ENCODE measurements around the gene TRIP11. TPM values are rescaled to one million over a fixed set of nuclear protein-coding genes. Genes with fewer than 3 reads are reported as not detected.

TRIP11 gene
- total RNA-seq, 3 donors from 2014 or later: 39.7 to 64.1 (median 41.1) TPM

- H3K4me1 ChIP-seq: no peaks in the 10 kb centered on the region
- intact Hi-C loops (cut with DNase I; ENCODE audit: low total_unique reads): no loop called here
- no peaks in the 10 kb centered on the region for H3K27me3 ChIP-seq
- no peak overlapping the region for H3K27ac ChIP-seq
- no peak for DNase-seq (ENCODE audit: low spot score in 2 of 2)
- no peaks in the 10 kb centered on the region for H3K9me3 ChIP-seq
- no peak overlapping the region for H3K4me3 ChIP-seq
- TF ChIP-seq POLR2A (IDR thresholded peaks at IDR 0.05) (no peak), POLR2AphosphoS5 (IDR thresholded peaks at IDR 0.05) (no peak)
- TF ChIP-seq, protein P1, sequence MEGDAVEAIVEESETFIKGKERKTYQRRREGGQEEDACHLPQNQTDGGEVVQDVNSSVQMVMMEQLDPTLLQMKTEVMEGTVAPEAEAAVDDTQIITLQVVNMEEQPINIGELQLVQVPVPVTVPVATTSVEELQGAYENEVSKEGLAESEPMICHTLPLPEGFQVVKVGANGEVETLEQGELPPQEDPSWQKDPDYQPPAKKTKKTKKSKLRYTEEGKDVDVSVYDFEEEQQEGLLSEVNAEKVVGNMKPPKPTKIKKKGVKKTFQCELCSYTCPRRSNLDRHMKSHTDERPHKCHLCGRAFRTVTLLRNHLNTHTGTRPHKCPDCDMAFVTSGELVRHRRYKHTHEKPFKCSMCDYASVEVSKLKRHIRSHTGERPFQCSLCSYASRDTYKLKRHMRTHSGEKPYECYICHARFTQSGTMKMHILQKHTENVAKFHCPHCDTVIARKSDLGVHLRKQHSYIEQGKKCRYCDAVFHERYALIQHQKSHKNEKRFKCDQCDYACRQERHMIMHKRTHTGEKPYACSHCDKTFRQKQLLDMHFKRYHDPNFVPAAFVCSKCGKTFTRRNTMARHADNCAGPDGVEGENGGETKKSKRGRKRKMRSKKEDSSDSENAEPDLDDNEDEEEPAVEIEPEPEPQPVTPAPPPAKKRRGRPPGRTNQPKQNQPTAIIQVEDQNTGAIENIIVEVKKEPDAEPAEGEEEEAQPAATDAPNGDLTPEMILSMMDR (IDR thresholded peaks at IDR 0.05): no peak
- peaks cover 13% of the 10 kb centered on the region for H3K36me3 ChIP-seq
Observed at GRCh38 chr14:92014040-92014439, 25.8 kb downstream of the TRIP11 start.

- H3K4me1 ChIP-seq: no peaks in the 10 kb centered on the region
- TF ChIP-seq POLR2A (IDR thresholded peaks at IDR 0.05) (no peak), POLR2AphosphoS5 (IDR thresholded peaks at IDR 0.05) (no peak)
- TF ChIP-seq, protein P1 (IDR thresholded peaks at IDR 0.05): no peak
- intact Hi-C loops (cut with DNase I; ENCODE audit: low total_unique reads): no loop called here
- no peaks in the 10 kb centered on the region for H3K9me3 ChIP-seq
- H3K27me3 ChIP-seq: no peaks in the 10 kb centered on the region
- no peak overlapping the region for H3K27ac ChIP-seq
- no peak for DNase-seq (ENCODE audit: low spot score in 2 of 2)
- peaks cover 9% of the 10 kb centered on the region for H3K36me3 ChIP-seq
- no peak overlapping the region for H3K4me3 ChIP-seq
Observed at GRCh38 chr14:92012121-92012748, 27.6 kb downstream of the TRIP11 start.

DNA sequence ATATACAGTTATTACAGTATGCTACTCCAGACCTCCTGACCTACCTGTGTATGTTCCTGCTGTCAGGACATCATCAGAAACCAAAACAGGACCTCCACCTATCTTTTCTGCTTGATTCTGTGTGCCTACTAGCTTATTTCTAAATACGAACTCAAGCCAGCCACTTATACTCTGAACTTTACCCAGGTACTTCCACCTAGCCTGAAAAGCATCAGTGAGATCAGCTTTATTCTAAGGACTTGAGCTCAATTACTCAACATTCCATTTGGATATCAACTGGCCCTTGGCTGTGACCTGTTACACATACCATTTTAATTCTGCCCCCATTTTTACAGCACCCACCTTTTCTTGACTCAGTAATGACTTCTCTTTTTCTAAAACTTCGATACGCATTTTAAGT lies 29.2 kb downstream of the TRIP11 start:
- H3K36me3 ChIP-seq: peaks cover 9% of the 10 kb centered on the region
- intact Hi-C loops (cut with DNase I; ENCODE audit: low total_unique reads): no loop called here

GRCh38 chr14:92009604-92010003 lies 30.3 kb downstream of the TRIP11 start:
- no peak for DNase-seq (ENCODE audit: low spot score in 2 of 2)
- H3K9me3 ChIP-seq: no peaks in the 10 kb centered on the region
- H3K4me1 ChIP-seq: no peaks in the 10 kb centered on the region
- no peak overlapping the region for H3K4me3 ChIP-seq
- TF ChIP-seq, protein P1 (IDR thresholded peaks at IDR 0.05): no peak
- TF ChIP-seq POLR2AphosphoS5 (IDR thresholded peaks at IDR 0.05) (no peak), POLR2A (IDR thresholded peaks at IDR 0.05) (no peak)
- intact Hi-C loops (cut with DNase I; ENCODE audit: low total_unique reads): no loop called here
- H3K27me3 ChIP-seq: no peaks in the 10 kb centered on the region
- no peak overlapping the region for H3K27ac ChIP-seq
- peaks cover 9% of the 10 kb centered on the region for H3K36me3 ChIP-seq

More for the DNA sequence above, 29.2 kb downstream of the TRIP11 start:
- no peaks in the 10 kb centered on the region for H3K27me3 ChIP-seq
- TF ChIP-seq, protein P1 (IDR thresholded peaks at IDR 0.05): no peak
- TF ChIP-seq POLR2AphosphoS5 (IDR thresholded peaks at IDR 0.05) (no peak), POLR2A (IDR thresholded peaks at IDR 0.05) (no peak)
- no peak overlapping the region for H3K4me3 ChIP-seq
- H3K4me1 ChIP-seq: no peaks in the 10 kb centered on the region
- H3K27ac ChIP-seq: no peak overlapping the region
- no peaks in the 10 kb centered on the region for H3K9me3 ChIP-seq
- DNase-seq (ENCODE audit: low spot score in 2 of 2): no peak

- Histone ChIP-seq H3K27me3 (no peaks in the 10 kb centered on the region), H3K27ac (no peak overlapping the region), H3K4me3 (no peak overlapping the region), H3K9me3 (no peaks in the 10 kb centered on the region), H3K4me1 (no peaks in the 10 kb centered on the region), H3K36me3 (no peaks in the 10 kb centered on the region)
- intact Hi-C loops (cut with DNase I; ENCODE audit: low total_unique reads): no loop called here
- TF ChIP-seq POLR2A (IDR thresholded peaks at IDR 0.05) (no peak), POLR2AphosphoS5 (IDR thresholded peaks at IDR 0.05) (no peak)
- TF ChIP-seq, protein P1 (IDR thresholded peaks at IDR 0.05): no peak
- DNase-seq (ENCODE audit: low spot score in 2 of 2): no peak
Observed at GRCh38 chr14:92005019-92005418, 34.8 kb downstream of the TRIP11 start.

All from breast epithelium (tissue), 4 donors.